ENCODE measurements around the gene ABLIM2.

Gene ABLIM2

GRCh38 chr4:8173492-8174242 lies 15.1 kb upstream of the ABLIM2 start:
- no peak for DNase-seq

- DNase-seq: peak; percentile 66
Observed at GRCh38 chr4:8171984-8172924, 13.6 kb upstream of the ABLIM2 start.

- DNase-seq: no peak
Observed at GRCh38 chr4:8171266-8171665, 12.7 kb upstream of the ABLIM2 start.

- DNase-seq: no peak
Observed at GRCh38 chr4:8170341-8170740, 11.7 kb upstream of the ABLIM2 start.

- no peak for DNase-seq
Observed at GRCh38 chr4:8169763-8170162, 11.2 kb upstream of the ABLIM2 start.

GRCh38 chr4:8168832-8169598 lies 10.4 kb upstream of the ABLIM2 start:
- DNase-seq: no peak

- no peak for DNase-seq
Observed at GRCh38 chr4:8168232-8168631, 9.6 kb upstream of the ABLIM2 start.

GRCh38 chr4:8167815-8168214 lies 9.2 kb upstream of the ABLIM2 start:
- no peak for DNase-seq

GRCh38 chr4:8167291-8167690 lies 8.7 kb upstream of the ABLIM2 start:
- DNase-seq: no peak

- DNase-seq: no peak
Observed at GRCh38 chr4:8165374-8165896, 6.8 kb upstream of the ABLIM2 start.

- no peak for DNase-seq
Observed at GRCh38 chr4:8164687-8165086, 6.1 kb upstream of the ABLIM2 start.

- DNase-seq: no peak
Observed at GRCh38 chr4:8164194-8164565, 5.6 kb upstream of the ABLIM2 start.

- no peak for DNase-seq
Observed at GRCh38 chr4:8163436-8164193, 5.0 kb upstream of the ABLIM2 start.

GRCh38 chr4:8163026-8163425 lies 4.4 kb upstream of the ABLIM2 start:
- no peak for DNase-seq

- no peak for DNase-seq
Observed at GRCh38 chr4:8162625-8163024, 4.0 kb upstream of the ABLIM2 start.

- DNase-seq: no peak
Observed at GRCh38 chr4:8160572-8160971, 2.0 kb upstream of the ABLIM2 start.

- DNase-seq: no peak
Observed at GRCh38 chr4:8160233-8160560, 1.6 kb upstream of the ABLIM2 start.

- no peak for DNase-seq
Observed at GRCh38 chr4:8159537-8160232, 1.1 kb upstream of the ABLIM2 start.

GRCh38 chr4:8157944-8158709 lies 486 bp downstream of the ABLIM2 start:
- DNase-seq: no peak

GRCh38 chr4:8157496-8157895 lies 1.1 kb downstream of the ABLIM2 start:
- no peak for DNase-seq

- DNase-seq: no peak
Observed at GRCh38 chr4:8156617-8157016, 2.0 kb downstream of the ABLIM2 start.
